Mesothelial cell of epicardium (in vitro differentiated cells): ENCODE results near the gene RERE. TPM values are rescaled to one million over a fixed set of nuclear protein-coding genes. Genes with fewer than 3 reads are reported as not detected.
"Not testable (repeated sequence)": the region's sequence is repeated elsewhere in the genome, so short reads cannot be mapped to it uniquely, and the experiment has no call there.

Experiments used
- DNase-seq, 2 experiments: peaks; one replicate each; pipeline ENCODE4 v3.0.0; 2021; ENCODE audit warnings: low spot score in 2 of 2; ENCODE audit not compliant: unreplicated experiment in 2 of 2
- H3K27ac Mint-ChIP-seq: 2 replicates; pipeline ENCODE4 v1.8.0; 2021; ENCODE audit warnings: mixed read lengths
- H3K27me3 Mint-ChIP-seq: 2 replicates; pipeline ENCODE4 v1.8.0; 2021; ENCODE audit warnings: low read depth, mixed read lengths
- H3K36me3 Mint-ChIP-seq: 2 replicates; pipeline ENCODE4 v1.8.0; 2021; ENCODE audit warnings: mixed read lengths
- H3K4me1 Mint-ChIP-seq: 2 replicates; pipeline ENCODE4 v1.8.0; 2021; ENCODE audit warnings: mixed read lengths
- H3K4me3 Mint-ChIP-seq: 2 replicates; pipeline ENCODE4 v1.8.0; 2021; ENCODE audit warnings: mild to moderate bottlenecking, moderate library complexity, mixed read lengths
- H3K9me3 Mint-ChIP-seq: 2 replicates; pipeline ENCODE4 v1.8.0; 2021; ENCODE audit warnings: mixed read lengths
- total RNA-seq: library from RNA; stranded (reverse); gene quantifications from 3 replicates; pipeline ENCODE4 v1.2.1, GENCODE V29; 2021
- TF ChIP-seq, protein P1 (sequence below): fragments of 200-600 bp; sonication (generic); IDR thresholded peaks from one replicate; pipeline ENCODE4 v1.5.0; 2021; ENCODE audit warnings: antibody characterized with exemption; ENCODE audit not compliant: unreplicated experiment

The RERE gene
- total RNA-seq, 1 donor from 2014 or later, result 187 TPM

DNA sequence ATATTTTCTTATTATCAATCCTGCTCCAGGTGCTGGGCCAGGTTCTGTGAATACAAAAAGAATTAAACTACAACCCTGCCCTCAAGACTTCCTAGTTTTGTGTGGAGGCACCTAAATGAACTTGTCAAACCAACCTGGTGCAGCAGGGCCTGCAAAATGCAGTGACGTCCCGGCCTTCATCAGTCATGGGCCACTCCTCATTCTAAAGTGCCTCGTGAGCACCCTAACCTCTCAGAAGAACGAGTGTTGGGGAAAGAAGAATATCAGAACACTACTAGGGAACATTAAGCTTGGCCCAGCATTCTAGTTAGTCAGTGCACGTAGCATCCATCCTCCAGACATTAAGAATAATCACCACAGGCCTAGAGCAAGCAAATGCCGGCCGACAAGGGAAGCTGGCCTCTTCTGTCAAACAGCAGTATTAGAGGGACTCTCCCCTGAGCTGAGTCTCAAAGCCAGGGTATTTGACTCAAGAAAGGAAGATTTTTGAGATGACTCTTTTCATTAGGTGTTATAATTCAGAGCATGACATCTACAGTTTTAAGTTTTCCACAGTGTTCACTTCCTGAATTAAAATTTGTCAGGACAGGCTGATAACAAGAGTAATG lies 361.6 kb downstream of the RERE start:
- DNase-seq, result no peak
- TF ChIP-seq, protein P1, sequence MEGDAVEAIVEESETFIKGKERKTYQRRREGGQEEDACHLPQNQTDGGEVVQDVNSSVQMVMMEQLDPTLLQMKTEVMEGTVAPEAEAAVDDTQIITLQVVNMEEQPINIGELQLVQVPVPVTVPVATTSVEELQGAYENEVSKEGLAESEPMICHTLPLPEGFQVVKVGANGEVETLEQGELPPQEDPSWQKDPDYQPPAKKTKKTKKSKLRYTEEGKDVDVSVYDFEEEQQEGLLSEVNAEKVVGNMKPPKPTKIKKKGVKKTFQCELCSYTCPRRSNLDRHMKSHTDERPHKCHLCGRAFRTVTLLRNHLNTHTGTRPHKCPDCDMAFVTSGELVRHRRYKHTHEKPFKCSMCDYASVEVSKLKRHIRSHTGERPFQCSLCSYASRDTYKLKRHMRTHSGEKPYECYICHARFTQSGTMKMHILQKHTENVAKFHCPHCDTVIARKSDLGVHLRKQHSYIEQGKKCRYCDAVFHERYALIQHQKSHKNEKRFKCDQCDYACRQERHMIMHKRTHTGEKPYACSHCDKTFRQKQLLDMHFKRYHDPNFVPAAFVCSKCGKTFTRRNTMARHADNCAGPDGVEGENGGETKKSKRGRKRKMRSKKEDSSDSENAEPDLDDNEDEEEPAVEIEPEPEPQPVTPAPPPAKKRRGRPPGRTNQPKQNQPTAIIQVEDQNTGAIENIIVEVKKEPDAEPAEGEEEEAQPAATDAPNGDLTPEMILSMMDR, result no peak
- Mint-ChIP-seq H3K9me3 (no peaks in the 10 kb centered on the region), H3K4me1 (peaks cover 45% of the 10 kb centered on the region), H3K4me3 (no peak overlapping the region), H3K27ac (peak overlapping the region; percentile 90), H3K36me3 (no peaks in the 10 kb centered on the region), H3K27me3 (no peaks in the 10 kb centered on the region)

DNA sequence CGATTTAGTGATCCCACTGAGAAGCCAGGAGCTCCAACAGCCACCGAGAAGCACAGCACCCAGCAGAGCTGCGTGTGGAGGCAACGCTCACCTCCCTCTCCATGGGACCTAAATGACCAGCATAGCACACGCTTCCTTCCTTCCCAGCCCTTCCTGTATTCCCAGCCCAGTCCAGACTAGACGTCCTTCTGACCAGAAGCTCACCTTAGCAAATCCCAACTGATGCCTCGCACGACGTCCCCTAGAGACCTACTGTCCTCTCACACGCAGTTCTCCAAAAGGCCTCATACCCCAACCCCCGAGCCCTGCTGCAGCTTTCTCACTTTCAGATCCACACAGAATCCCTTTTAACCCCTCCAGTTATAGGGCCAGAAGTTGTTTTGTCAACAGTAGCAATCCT lies 367.1 kb downstream of the RERE start:
- Mint-ChIP-seq H3K36me3 (peaks cover 14% of the 10 kb centered on the region), H3K4me1 (peaks cover 7% of the 10 kb centered on the region), H3K27ac (no peak overlapping the region), H3K9me3 (peaks cover 3% of the 10 kb centered on the region), H3K4me3 (no peak overlapping the region), H3K27me3 (no peaks in the 10 kb centered on the region)
- no peak for DNase-seq
- TF ChIP-seq, protein P1, result no peak

DNA sequence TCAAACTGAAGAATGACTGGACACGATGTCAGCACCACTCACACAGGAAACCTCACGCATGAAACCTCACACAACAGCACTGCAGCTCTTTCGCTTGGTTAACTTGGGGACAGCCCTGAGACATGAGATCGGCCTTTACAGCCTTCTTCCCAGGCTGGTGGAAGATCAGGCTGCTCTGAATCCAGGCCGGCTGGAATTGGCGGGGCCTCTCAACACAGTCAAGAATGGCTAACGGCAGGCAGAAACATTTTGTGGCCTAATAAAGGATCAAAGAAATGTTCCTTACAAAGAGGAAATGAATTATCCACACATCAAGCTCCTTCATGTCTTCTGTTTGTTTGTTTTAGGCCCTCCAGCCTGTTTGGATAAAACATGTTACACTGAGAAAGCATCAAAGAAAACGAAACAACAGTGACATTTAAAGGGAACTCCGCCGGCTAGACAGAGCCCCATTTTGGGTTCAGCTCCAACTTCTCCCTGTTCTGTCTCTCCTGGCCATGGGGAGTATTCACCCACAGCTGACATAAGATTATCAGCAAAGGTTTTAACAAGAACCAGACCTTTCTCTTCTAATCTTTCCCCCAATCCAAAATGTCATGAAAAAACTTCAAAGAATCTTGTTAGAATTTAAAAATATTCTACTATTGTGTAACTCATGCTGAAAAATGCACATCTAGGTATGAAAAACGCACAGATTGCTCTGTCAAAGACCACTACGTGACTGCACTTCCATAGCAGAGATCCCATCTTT lies 368.4 kb downstream of the RERE start:
- Mint-ChIP-seq H3K4me1 (peaks cover 3% of the 10 kb centered on the region), H3K9me3 (peaks cover 6% of the 10 kb centered on the region), H3K27ac (no peak overlapping the region), H3K36me3 (peaks cover 20% of the 10 kb centered on the region), H3K27me3 (no peaks in the 10 kb centered on the region), H3K4me3 (no peak overlapping the region)
- TF ChIP-seq, protein P1, result no peak
- DNase-seq, result no peak

DNA sequence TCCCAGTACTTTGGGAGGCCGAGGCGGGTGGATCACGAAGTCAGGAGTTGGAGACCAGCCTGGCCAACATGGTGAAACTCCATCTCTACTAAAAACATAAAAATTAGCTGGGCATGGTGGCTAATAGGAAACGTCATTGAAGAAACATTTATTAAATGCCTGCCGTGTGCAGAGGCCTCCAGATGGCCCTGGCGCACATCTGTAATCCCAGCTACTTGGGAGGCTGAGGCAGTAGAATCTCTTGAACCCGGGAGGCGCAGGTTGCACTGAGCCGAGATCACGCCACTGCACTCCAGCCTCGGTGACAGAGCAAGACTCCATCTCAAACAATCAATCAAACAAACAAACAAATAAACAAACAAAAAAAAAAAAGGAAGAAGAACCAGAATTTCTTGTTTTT lies 368.9 kb downstream of the RERE start:
- peaks cover 20% of the 10 kb centered on the region for H3K36me3 Mint-ChIP-seq
- DNase-seq, H3K27me3 Mint-ChIP-seq, H3K4me3 Mint-ChIP-seq, H3K27ac Mint-ChIP-seq, H3K4me1 Mint-ChIP-seq, H3K9me3 Mint-ChIP-seq: not testable (repeated sequence)

DNA sequence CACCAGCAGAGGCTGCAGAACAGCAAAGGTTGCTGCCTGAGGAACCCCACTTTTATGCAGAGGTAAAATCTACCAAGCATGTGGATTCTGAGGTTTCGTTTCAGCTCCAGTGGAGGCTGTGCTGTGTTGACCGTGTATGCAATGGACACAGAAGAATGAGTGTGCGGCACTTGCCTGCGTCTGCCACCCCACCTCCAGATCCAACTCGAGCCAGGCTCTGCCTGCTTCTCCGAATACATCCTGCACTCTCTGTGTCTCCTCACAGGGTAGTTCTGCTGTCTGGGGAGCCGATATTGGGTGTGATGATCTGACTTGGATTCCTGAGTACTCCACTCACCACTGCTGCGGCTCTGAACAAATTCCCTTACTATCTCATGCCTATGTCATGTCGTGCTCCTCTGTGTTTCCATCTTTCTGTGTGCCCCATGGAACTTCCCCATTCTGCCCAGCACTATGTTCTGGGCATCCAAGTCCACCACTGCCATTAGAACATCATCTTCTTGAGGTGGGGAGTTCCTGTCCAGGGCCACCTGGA lies 369.8 kb downstream of the RERE start:
- TF ChIP-seq, protein P1, result no peak
- Mint-ChIP-seq H3K36me3 (peaks cover 23% of the 10 kb centered on the region), H3K4me3 (no peak overlapping the region), H3K4me1 (peaks cover 3% of the 10 kb centered on the region), H3K27ac (no peak overlapping the region), H3K27me3 (no peaks in the 10 kb centered on the region), H3K9me3 (peaks cover 9% of the 10 kb centered on the region)
- no peak for DNase-seq

DNA sequence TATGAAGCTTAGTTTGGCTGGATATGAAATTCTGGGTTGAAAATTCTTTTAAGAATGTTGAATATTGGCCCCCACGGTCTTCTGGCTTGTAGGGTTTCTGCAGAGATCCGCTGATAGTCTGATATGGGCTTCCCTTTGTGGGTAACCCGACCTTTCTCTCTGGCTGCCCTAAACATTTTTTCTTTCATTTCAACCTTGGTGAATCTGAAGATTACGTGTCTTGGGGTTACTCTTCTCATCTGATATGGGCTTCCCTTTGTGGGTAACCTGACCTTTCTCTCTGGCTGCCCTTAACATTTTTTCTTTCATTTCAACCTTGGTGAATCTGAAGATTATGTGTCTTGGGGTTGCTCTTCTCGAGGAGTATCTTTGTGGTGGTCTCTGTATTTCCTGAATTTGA lies 371.3 kb downstream of the RERE start:
- not testable (repeated sequence) for H3K27me3 Mint-ChIP-seq, H3K27ac Mint-ChIP-seq, DNase-seq, H3K4me3 Mint-ChIP-seq, H3K4me1 Mint-ChIP-seq
- Mint-ChIP-seq H3K36me3 (peaks cover 29% of the 10 kb centered on the region), H3K9me3 (peaks cover 13% of the 10 kb centered on the region)
